ENCODE results near the gene GMEB2. TPM values are rescaled to one million over a fixed set of nuclear protein-coding genes. Genes with fewer than 3 reads are reported as not detected.

The GMEB2 gene
- total RNA-seq, 2 experiments from 2014 or later, result 16.3 to 19.3 TPM

DNA sequence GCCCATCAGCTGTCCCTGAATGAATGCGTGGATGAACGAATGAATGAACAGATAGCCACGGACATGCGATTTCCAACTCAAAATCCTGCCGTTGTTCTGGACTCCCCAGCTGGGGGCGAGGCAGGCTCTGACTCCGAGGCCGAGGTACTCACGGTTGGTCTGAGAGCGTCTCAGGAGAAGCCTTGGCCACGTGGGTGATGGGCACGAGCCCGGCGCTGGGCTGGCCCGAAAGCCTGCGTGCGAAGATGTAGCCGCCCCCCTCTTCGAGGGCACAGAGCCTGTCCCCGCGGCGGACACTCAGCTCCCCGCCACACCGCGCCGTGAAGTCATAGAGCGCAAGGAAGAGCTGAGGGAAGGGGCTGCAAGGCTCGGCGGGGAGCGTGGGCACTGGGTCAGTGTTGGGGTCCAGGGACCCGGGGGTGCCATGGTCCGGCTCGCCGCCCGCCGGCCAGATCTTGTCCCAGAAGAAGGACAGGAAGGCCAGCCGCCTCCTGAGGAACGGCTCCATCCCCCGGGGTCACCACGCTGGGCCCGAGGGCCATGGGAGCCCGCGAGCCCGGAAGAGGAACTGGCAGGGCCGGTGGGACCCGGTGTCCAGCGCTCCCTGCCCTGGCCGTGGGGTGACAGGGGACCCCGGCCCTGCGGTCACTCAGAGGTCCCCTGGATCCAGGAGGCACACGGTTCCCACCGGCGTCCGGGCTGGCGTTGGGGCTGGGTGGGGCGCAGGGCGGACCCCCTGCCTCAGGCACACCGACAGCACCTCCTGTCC, 79.8 kb downstream of the GMEB2 start:
- Mint-ChIP-seq H3K9me3 (ENCODE audit: low read depth) (no peaks in the 10 kb centered on the region), H3K36me3 (no peaks in the 10 kb centered on the region), H3K27ac (no peak overlapping the region), H3K27me3 (peaks cover 28% of the 10 kb centered on the region), H3K4me3 (no peak overlapping the region), H3K4me1 (peaks cover 2% of the 10 kb centered on the region)
- DNase-seq (no peak), ATAC-seq (no peak)
- CTCF ChIA-PET, result interaction anchor here (1.2 kb wide), 1 partner anchor 9 kb away, joined by 8 read pairs; the partner anchor contains the start of gene PTK6

DNA sequence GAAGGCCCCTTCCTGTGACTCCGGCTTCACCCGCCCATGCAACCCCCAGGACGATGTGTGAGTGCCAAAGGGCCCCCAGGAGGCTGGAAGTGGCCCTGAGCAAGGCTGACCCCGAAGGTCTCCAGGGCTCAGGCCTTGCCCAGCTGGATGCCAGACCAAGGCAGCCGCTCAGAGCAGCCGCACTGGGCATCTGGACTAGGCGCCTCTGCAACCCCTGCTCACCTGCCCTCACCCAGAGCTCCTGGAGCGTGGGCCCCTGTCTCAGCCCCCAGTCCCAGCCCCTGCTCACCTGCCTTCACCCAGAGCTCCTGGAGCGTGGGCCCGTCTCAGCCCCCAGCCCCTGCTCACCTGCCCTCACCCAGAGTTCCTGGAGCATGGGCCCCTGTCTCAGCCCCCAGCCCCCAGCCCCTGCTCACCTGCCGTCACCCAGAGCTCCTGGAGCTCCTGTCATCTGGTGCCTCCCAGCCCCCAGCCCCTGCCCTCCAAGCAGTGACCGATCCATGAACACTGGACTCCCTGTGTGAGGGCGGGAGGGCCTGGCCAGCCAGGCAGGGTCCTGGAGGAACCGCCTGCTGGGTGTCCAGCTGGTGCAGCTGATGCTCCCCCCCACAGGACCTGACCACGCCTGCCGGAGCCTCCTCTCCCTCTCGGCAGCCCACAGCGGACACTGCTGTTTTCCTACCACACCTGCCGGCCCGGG, 80.5 kb downstream of the GMEB2 start:
- Mint-ChIP-seq H3K27ac (no peak overlapping the region), H3K4me1 (no peaks in the 10 kb centered on the region), H3K4me3 (no peak overlapping the region), H3K9me3 (ENCODE audit: low read depth) (no peaks in the 10 kb centered on the region), H3K36me3 (no peaks in the 10 kb centered on the region), H3K27me3 (peaks cover 28% of the 10 kb centered on the region)
- CTCF ChIA-PET, result interaction anchor here (1.0 to 1.2 kb wide), 2 partner anchors 8 to 95 kb away, joined by 3 to 8 read pairs; partner anchors contain the start of gene PTK6
- no peak for DNase-seq
- no peak for ATAC-seq

DNA sequence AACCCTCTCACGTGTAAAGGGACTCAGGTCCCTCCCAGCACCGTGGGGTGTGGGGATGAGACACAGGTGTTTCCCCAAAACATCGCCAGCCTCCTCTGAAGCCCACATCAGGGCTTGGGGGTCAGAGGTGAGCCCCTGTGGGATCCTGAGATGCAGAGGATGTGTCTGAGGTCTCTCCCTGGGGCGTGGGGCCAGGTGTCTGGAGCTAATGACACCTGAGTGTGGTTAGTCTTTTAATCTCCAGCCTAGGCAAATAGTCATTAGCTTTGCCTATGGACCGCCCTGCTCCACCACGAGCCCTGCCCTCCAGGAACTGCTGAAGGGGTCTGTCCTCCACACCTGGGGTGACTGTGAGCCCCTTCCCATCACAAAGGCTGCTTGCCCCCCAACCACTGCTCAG, 81.1 kb downstream of the GMEB2 start:
- Mint-ChIP-seq H3K9me3 (ENCODE audit: low read depth) (no peaks in the 10 kb centered on the region), H3K27ac (no peak overlapping the region), H3K4me3 (no peak overlapping the region), H3K4me1 (no peaks in the 10 kb centered on the region), H3K27me3 (peaks cover 25% of the 10 kb centered on the region), H3K36me3 (no peaks in the 10 kb centered on the region)
- DNase-seq, result no peak
- no peak for ATAC-seq
- CTCF ChIA-PET, result interaction anchor here (1.0 to 1.2 kb wide), 2 partner anchors 8 to 96 kb away, joined by 3 to 8 read pairs; partner anchors contain the start of gene PTK6

DNA sequence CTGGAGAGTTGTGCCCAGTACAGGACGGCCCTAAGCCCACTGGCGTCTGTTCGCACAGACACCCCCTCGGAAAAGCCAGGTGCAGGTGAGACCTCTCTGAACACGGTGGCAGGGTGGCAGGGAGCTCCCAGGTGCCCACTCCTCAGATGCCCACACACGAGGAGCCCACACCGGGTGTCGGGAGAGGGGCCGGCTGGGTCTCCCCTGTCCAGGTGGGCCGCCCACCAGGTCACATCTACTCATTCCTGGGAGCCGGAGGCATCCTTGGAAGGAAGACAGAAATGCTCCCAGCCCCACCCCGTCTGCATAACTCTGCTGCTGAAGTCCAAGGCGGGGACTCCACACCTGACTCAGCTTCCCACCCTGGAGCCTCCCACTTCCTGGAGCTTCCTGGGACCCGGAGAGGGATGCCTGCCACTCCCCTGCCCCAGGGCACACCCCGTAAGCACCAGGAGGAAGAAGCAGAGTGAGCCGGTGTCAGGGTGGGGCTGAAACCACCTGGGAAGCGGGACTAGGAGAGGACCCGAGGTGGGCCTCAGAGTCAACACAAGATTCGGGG, 81.9 kb downstream of the GMEB2 start:
- Mint-ChIP-seq H3K4me3 (no peak overlapping the region), H3K9me3 (ENCODE audit: low read depth) (no peaks in the 10 kb centered on the region), H3K27me3 (peaks cover 19% of the 10 kb centered on the region), H3K4me1 (no peaks in the 10 kb centered on the region), H3K36me3 (no peaks in the 10 kb centered on the region), H3K27ac (no peak overlapping the region)
- no peak for ATAC-seq
- no peak for DNase-seq
- CTCF ChIA-PET, result no interaction called here

DNA sequence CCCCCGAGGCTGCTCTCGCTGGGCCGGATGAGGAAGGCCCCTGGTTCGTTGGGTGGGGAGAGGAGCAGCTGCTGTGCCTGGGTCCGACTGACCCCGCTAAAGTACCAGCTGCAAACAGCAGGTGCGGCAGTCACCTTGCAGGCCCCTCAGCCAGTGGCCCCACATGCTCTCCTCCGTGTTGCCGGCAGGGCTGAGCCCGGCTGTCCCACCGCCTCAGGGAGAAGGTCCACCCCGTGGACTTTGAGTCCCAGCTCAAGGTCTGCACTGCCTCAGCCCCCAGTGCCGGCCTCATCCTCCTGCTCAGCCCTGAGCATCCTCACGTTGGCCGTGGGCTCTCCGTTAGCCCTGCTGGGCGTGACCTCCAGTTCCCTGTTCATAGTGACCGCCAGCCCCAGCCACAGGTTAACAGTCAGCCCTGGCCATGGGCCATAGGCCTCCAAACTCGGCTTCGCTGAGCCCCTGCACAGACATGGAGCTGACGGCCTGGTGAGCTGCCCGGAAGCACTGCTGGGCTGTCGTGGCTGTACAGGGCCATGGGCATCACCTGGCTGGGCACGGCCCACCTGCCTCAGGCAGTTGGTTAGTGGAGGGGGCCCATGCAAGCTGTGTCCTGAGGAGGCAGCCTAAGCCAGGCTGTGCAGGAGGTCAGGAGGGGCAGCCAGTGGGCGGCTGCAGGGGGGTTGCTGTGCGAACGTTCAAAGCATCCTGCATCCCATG, 82.5 kb downstream of the GMEB2 start:
- CTCF ChIA-PET, result interaction anchor here (1.0 kb wide), 1 partner anchor 8 kb away, joined by 7 read pairs; no protein-coding TSS in a partner anchor
- DNase-seq, result no peak
- ATAC-seq, result no peak
- Mint-ChIP-seq H3K9me3 (ENCODE audit: low read depth) (no peaks in the 10 kb centered on the region), H3K27ac (no peak overlapping the region), H3K4me1 (no peaks in the 10 kb centered on the region), H3K27me3 (peaks cover 13% of the 10 kb centered on the region), H3K36me3 (no peaks in the 10 kb centered on the region), H3K4me3 (no peak overlapping the region)

DNA sequence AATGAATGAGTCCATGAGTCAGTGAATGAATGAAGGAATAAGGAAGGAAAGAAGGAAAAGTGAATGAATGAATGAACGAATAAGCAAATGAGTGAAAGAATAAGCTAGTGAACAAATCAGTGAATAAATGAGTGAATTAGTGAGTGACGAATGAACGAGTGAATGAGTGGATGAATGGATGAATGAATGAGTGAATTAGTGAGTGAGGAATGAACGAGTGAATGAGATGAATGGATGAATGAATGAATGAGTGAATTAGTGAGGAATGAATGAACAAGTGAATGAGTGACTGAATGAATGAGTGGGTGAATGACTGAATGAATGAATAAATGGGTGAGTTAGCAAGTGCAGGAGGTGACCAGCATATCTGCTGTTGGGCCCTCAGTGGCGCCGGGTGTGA, 83.2 kb downstream of the GMEB2 start:
- DNase-seq, result no peak
- CTCF ChIA-PET, result interaction anchor here (0.8 to 1.0 kb wide), 2 partner anchors 9 to 98 kb away, joined by 3 to 7 read pairs; no protein-coding TSS in a partner anchor
- Mint-ChIP-seq H3K9me3 (ENCODE audit: low read depth) (no peaks in the 10 kb centered on the region), H3K27me3 (peaks cover 10% of the 10 kb centered on the region), H3K4me3 (no peak overlapping the region), H3K4me1 (peaks cover under 1% of the 10 kb centered on the region), H3K36me3 (no peaks in the 10 kb centered on the region), H3K27ac (no peak overlapping the region)
- no peak for ATAC-seq

DNA sequence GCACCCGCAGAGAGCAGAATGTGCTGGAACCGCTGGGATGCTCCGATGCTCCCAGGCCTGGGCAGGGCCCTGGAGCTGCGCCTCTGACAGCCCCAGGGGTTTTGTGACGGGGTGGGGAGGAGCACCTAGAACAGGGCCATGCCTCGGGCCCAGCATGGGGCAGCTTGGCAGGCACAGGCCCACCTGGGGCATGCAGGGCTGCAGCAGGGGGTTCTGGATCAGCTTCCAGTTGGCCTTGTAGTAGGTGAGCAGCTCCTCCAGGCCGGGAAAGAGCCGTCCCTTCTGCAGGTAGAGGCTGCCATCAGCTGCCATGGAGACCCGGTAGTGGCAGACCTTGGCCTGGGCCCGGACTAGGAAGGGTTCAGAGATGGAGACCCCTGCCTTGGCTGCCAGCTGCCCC, 83.8 kb downstream of the GMEB2 start:
- Mint-ChIP-seq H3K27ac (no peak overlapping the region), H3K9me3 (ENCODE audit: low read depth) (no peaks in the 10 kb centered on the region)
- DNase-seq, result no peak

DNA sequence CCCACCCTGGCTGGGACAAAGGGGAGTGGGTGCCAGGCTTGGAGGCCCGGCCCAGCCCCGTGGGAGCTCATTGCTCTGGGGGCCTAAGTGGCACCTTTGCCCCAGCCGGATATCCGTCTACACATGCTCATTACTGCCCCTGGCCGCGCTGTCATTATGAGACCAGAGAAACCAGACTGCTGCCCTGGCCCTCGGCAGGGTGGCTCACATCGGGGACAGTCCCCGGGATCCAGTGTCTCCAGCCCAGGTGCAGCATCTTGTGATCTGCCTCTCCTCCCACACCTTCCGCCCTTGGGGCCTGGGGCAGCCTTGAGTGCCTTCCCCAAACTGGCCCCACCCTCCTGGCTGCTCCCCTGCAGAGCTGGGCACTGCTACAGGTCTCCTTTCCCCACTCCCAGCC, 84.2 kb downstream of the GMEB2 start:
- H3K36me3 Mint-ChIP-seq, result no peaks in the 10 kb centered on the region
- DNase-seq, result no peak
- no peak overlapping the region for H3K27ac Mint-ChIP-seq
- H3K9me3 Mint-ChIP-seq (ENCODE audit: low read depth), result no peaks in the 10 kb centered on the region
- no peak for ATAC-seq
- peaks cover 7% of the 10 kb centered on the region for H3K27me3 Mint-ChIP-seq
- CTCF ChIA-PET, result interaction anchor here (1.0 kb wide), 1 partner anchor 99 kb away, joined by 6 read pairs; no protein-coding TSS in a partner anchor
- H3K4me1 Mint-ChIP-seq, result peaks cover 7% of the 10 kb centered on the region
- no peak overlapping the region for H3K4me3 Mint-ChIP-seq

More for the DNA sequence above, 83.8 kb downstream of the GMEB2 start:
- H3K4me3 Mint-ChIP-seq, result no peak overlapping the region
- no peak for ATAC-seq
- CTCF ChIA-PET, result interaction anchor here (0.8 to 1.0 kb wide), 2 partner anchors 10 to 99 kb away, joined by 3 to 7 read pairs; no protein-coding TSS in a partner anchor
- peaks cover 5% of the 10 kb centered on the region for H3K4me1 Mint-ChIP-seq
- H3K27me3 Mint-ChIP-seq, result peaks cover 7% of the 10 kb centered on the region
- H3K36me3 Mint-ChIP-seq, result no peaks in the 10 kb centered on the region

DNA sequence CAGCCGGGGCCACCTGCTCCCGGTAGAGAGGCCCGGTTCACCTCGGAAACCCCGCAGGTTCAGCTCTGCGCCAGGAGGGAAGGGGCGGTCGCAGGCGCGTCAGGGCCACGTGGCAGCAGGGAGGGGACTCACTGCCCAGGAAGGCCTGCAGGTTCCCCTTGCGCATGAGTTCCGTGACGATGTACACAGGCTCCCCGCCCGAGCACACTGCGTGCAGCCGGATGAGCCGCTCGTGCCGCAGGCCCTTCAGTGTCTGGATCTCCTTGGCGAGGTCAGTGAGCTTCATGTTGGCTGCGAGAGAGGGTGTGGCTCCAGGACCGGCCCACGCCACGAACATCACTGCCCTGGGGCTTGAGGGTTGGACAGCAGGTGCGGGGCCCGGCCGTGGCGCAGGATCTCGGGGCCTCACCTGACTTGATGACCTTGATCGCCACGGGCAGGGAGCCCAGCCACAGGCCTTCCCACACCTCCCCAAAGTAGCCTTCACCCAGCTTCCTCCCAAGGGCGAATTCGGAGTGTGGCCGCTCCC, 84.8 kb downstream of the GMEB2 start:
- H3K4me3 Mint-ChIP-seq, result no peak overlapping the region

DNA sequence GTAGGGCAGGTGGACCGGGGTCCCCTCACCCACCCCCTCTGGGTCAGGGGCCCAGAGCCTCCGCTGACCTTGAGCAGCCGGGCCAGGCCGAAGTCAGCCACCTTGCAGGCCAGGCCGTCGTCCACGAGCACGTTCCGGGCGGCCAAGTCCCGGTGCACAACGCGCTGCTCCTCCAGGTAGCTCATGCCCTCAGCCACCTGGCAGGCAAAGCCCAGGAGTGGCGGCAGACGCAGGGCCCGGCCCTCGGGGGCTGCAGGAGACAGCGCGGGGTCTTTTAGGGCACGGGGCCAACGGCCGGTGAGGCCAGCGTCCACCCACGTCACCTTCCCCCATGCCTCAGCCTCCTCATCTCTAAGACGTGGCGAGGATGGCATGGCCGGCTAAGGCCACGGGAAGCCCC, 85.5 kb downstream of the GMEB2 start:
- CTCF ChIA-PET, result no interaction called here
- H3K9me3 Mint-ChIP-seq (ENCODE audit: low read depth), result no peaks in the 10 kb centered on the region
- H3K4me1 Mint-ChIP-seq, result peaks cover 15% of the 10 kb centered on the region
- H3K4me3 Mint-ChIP-seq, result no peak overlapping the region
- H3K27me3 Mint-ChIP-seq, result peaks cover 7% of the 10 kb centered on the region
- DNase-seq (no peak), ATAC-seq (no peak)
- no peak overlapping the region for H3K27ac Mint-ChIP-seq
- H3K36me3 Mint-ChIP-seq, result no peaks in the 10 kb centered on the region

More for the DNA sequence above, 84.8 kb downstream of the GMEB2 start:
- DNase-seq, result no peak
- CTCF ChIA-PET, result interaction anchor here (1.0 kb wide), 1 partner anchor 100 kb away, joined by 6 read pairs; no protein-coding TSS in a partner anchor
- peaks cover 11% of the 10 kb centered on the region for H3K4me1 Mint-ChIP-seq
- H3K9me3 Mint-ChIP-seq (ENCODE audit: low read depth), result no peaks in the 10 kb centered on the region
- no peak for ATAC-seq
- no peak overlapping the region for H3K27ac Mint-ChIP-seq
- H3K27me3 Mint-ChIP-seq, result peaks cover 7% of the 10 kb centered on the region
- H3K36me3 Mint-ChIP-seq, result no peaks in the 10 kb centered on the region

DNA sequence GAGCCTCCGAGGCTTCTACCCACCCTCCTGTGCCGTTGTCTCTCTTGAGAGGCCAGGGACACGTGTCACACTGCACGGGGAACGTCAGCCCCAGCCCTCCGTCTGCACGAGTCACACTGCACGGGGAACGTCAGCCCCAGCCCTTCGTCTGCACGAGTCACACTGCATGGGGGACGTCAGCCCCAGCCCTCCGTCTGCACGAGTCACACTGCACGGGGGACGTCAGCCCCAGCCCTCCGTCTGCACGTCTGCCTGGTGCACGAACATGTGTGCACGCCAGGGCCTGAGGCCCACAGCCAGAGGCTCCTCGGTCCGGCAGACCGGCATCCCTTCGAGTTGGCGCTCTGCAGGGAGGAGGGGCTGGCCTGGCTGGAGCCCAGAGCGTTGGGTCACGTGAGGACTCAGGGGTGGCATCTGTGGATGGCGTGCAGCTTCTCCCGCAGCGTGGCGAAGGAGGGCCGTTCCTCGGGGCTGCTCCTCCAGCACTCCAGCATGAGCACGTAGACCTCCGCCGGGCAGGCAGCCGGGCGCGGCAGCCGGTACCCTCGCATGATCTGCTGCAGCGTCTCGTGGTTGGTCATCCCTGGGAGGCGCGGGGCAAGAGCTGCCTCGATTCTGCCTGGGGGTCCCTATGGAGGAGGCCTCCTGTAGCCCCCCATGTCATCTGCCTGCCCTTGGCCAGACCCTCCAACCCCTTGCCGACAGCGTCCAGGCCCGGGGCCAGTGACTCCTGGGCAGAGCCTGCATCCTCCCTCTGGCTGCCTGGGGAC, 86.3 kb downstream of the GMEB2 start:
- H3K27me3 Mint-ChIP-seq, result peaks cover 6% of the 10 kb centered on the region
- DNase-seq (no peak), ATAC-seq (no peak)
- no peak overlapping the region for H3K4me3 Mint-ChIP-seq
- no peaks in the 10 kb centered on the region for H3K36me3 Mint-ChIP-seq
- CTCF ChIA-PET, result no interaction called here
- H3K4me1 Mint-ChIP-seq, result peaks cover 16% of the 10 kb centered on the region
- H3K9me3 Mint-ChIP-seq (ENCODE audit: low read depth), result no peaks in the 10 kb centered on the region
- H3K27ac Mint-ChIP-seq, result no peak overlapping the region
